Stomach (tissue), 4 donors: ENCODE data around the gene BLCAP.

Source experiments
- CTCF ChIP-seq, 7 experiments: fragments of 450-650 bp in 4 of 7; fragments of 200-600 bp in 3 of 7; sonication (generic) in 3 of 7; IDR thresholded peaks; one replicate each; pipeline ENCODE4 v1.5.1; 2016 to 2019; ENCODE audit warnings: antibody characterized with exemption in 7 of 7, control low read depth in 2 of 7, mild to moderate bottlenecking in 1 of 7
- EP300 ChIP-seq: sonication (generic); formaldehyde crosslinking; IDR thresholded peaks from one replicate; pipeline ENCODE4 v1.6.1; 2017; ENCODE audit warnings: antibody characterized with exemption
- POLR2A ChIP-seq, 4 donors: fragments of 450-650 bp; IDR thresholded peaks; one replicate each; pipeline ENCODE4 v1.6.1; 2016; ENCODE audit warnings: antibody characterized with exemption in 4 of 4, control low read depth in 2 of 4, mild to moderate bottlenecking in 1 of 4, moderate library complexity in 1 of 4
- POLR2AphosphoS5 ChIP-seq, 3 donors: sonication (generic); formaldehyde crosslinking; IDR thresholded peaks; one replicate each; pipeline ENCODE4 v1.6.1; 2016; ENCODE audit warnings: antibody characterized with exemption in 3 of 3

- TF ChIP-seq POLR2AphosphoS5 (IDR thresholded peaks at IDR 0.05) = no peak
- no peak for TF ChIP-seq CTCF (IDR thresholded peaks at IDR 0.05)
- no peak for TF ChIP-seq POLR2A (IDR thresholded peaks at IDR 0.05)
- no peak for TF ChIP-seq EP300
Measured at GRCh38 chr20:37498066-37498665, 29.5 kb downstream of the BLCAP start.
